HG03457 (cell line): Measurements from ENCODE around the gene RBKS.
"Not testable (repeated sequence)": the region's sequence is repeated elsewhere in the genome, so short reads cannot be mapped to it uniquely, and the experiment has no call there.

Experiments
- ATAC-seq: cut with Tn5 transposase; IDR thresholded peaks from one replicate; pipeline ENCODE4 v1.9.1; 2021; ENCODE audit warnings: moderate number of reproducible peaks; ENCODE audit not compliant: unreplicated experiment

Gene RBKS

DNA sequence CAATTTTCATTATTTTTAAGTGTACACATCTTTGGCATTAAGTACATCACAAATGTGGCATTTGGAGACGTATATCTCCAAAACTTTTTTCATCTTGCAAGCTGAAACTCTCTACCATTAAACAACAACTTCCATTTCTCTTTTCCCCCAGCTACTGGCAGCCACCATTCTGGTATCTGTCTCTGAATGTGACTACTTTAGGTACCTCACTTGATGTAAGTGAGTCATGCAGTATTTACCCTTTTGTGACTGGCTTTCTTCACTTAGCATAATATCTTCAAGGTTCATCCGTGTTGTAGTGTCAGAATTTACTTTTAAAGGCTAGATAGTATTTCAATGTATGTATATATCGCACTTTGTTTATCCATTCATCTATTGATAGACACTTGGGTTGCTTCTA is 17.4 kb upstream of the RBKS start:
- no peak for ATAC-seq

DNA sequence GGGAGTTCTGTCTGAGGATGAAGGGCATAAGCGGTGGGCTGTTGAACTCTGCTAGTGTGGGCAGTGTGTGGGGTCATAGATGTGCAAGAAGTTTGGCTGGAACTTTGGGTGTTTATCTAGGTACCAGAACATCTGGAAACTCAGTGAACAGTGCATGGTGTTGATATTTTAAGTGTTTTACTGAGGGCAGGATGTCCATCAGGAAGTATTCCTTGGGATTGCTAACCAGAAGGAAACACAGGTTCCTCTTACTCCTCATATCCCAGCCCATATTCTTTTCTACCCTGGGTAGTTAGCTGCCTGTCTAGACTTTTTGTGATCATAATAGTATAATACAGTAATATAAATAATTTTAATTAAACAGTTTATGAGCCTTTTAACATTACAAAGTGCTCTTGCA is 15.9 kb upstream of the RBKS start:
- no peak for ATAC-seq

DNA sequence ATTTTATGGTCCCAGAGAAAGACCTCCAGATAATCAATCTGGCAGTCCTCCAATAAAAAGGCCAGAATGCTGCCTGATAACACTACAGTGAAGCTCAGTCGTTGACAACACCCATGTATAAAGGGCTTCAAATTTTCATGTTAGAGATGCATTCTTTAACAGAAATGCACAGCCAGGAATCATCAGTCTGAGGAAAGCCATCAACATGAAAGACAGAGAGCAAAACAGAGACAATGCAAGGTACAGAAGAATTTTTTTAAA is 14.1 kb upstream of the RBKS start:
- no peak for ATAC-seq

DNA sequence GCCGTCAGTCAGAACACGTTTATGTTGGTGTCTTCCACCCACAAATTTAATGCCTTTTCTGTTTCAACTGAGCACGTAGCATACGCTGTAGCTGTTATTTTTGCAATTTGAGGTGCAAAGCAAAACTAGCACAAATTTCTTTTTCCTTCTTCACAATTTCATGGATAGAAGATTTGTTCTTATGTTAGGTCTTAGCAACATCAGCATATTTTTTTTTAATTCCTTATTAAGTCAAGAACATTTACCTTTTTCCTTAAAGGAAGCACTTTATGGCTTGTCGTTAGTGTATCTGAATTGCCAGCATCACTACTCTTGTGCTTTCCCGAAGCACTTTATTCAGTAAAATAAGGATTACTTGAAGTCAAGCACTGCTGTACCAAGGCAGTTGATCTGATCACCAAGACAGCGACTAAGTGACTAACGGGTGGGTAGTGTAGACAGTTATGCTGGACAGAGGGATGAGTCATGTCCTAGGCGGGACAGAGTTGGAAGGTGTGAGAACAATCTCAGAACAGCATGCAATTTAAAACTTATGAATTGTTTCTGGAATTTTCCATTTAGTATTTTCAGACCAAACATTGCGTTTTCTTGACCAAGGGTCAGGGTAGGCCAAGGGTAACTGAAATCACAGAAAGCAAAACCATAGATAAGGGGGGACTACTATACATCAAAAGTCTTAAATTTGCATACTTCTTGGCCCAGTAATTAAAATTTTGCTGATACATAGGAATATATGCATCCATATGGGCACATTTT is 13.6 kb upstream of the RBKS start:
- ATAC-seq = no peak

DNA sequence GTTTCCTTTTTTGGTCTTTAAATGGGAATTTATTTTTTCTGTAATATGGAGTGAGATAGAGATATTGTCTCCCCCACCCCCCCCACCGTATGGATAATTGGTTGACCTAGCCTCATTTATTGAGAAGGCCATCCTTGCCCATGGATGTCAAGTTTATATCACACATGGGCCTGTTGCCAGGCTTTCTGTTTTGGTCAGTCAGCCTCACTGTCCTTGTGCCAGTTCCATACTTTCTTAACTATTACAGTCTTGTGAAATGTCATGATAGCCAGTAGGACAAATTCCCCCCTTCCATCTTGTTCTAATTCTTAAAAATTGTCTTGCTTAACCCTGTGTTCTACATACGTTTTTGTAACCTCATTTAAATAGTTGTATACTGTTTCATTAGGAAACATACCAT is 12.8 kb upstream of the RBKS start:
- ATAC-seq = no peak

DNA sequence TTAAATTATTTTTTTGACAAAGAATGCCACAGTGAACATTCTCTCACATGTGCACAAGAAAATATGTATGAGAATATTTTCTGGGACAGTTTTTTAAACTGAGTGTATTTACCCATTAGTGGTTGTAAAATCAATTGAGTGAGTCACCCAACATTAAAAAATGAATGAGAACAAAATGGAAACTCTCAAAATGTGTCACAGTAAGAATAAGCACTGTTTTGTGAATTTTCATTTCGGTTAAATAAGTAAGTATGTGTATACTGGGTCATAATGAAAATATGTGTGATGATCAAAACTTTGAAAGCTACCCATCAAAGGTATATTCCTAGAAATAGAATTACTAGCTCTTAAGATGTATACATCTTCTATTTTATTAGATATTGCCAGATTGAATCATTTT is 11.9 kb upstream of the RBKS start:
- no peak for ATAC-seq

DNA sequence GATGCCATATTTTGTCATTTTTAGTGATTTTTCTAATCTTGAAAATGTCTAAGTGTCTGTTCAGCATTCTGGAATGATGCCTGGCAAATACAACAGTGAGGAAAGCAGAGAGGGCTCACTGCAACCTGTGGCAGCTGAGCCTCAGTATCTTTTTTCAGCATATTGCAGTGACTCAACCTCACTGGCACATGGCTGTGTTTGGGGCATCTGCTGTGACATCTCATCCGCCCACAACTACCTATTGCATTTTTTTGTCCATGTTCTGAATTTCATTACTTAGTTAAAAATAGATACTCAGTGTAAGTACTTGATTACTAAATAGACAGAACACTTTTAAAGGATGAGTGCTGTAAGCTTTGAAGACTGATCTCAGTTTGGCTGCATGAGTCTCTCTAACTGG is 11.0 kb upstream of the RBKS start:
- no peak for ATAC-seq

DNA sequence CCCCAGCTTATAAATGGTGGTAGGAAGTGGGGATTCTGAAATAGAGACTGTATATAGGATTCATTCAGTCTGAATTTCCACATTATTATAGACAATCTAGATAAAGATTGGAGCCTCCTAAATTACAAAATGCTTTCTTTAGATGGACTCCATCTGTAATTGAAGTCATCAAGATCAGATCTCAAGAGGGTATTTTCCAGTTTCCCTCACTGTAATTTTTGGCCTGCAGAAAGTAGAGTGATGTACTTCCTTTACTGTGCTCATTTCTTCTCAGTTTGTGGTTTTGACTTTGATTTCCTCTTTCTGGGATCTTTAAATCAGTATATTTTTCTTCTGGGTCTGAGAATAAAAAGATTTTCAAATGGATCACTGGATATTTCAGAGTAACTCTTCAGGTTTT is 7.5 kb upstream of the RBKS start:
- ATAC-seq = no peak

DNA sequence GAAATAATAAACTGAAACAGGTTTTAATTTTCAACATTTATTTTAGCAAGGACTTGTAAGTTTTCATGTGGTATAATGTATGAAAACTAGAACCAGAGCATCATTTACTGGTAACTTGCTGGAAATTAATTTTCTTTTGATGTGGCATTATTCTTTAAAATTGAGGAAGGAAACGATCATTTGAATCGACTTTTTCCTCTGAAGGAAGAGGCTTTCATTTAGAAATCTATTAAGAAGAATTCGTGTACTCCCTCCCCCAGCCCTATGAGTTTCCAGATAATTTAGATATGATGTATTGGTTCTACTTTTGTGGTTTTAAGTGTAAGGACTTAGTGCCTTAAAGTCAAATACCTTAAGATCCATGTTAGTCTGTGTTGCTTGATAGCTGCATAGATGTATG is 2.8 kb upstream of the RBKS start:
- ATAC-seq = no peak

DNA sequence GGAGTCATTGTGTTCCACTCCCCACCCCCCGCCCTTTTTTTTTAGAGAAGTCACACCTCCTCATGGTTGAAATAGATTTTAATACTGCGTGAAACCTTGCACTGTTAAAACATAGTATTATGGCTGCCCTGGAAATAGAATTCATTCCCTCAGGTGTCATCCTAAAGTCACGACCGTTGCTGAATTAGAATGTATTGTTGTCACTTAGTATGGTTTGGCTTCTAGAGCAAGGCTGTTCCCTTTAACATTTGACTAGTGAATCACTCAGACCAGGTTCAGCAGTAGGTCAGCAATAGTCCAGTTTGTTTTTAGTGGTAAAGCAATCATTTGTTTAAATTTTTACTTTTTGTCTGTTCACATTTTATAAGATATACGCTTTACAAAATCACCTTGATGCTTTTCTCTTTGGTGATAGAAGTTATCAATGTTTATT is 1.5 kb upstream of the RBKS start:
- no peak for ATAC-seq

DNA sequence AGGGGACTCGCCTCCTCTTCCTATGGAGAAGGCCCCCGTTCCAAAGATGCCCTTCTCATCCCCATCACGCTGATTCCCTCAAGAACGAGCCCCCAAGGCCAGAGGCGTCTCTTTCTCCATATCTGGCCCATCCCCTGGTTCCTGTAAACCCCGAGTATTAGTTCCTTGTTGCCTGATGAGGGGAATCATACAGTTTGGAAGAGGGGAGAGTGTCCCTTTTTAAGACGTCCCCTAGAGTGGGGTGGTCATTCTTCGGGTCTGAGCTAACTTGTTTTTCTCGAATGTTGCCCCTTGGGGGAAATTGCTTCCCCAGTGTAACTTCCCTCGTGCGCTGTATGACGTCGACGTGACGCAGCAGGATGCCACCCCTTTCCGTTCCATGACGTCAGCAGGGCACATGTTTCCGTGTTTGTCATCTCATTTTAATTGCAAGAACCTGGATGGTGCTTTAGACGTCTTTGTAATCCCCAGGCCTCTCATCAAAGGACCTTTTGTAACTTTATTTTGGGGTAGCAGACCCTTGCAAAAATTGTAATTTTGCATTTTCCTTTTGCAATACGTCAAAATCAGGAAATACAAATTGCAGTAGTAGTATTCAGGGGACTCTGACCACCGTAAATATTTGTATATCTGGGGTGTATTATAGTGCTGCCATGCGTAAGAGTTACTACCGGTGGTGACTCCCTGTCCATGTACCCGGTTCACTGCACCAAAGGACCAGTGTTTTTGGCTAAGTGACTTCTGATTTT is 911 bp upstream of the RBKS start:
- peak; percentile 18 for ATAC-seq

DNA sequence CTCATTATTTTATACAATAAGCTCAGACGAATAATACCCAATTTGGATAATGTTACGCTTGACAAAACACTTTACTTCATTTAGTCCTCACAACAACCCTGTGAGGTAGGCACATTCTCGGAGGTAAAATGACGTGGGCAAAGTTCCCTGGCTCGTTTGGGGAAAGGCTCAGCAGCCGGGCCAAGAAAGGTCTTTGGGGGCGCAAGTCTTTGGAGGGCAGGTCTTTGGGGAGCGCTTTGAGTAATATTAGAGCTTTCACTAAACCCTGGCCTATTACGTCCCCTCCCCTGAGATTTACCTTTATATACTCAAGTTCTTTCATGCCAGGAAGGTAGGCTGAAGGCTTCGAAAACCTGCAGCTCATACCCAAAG is 427 bp downstream of the RBKS start:
- no peak for ATAC-seq

DNA sequence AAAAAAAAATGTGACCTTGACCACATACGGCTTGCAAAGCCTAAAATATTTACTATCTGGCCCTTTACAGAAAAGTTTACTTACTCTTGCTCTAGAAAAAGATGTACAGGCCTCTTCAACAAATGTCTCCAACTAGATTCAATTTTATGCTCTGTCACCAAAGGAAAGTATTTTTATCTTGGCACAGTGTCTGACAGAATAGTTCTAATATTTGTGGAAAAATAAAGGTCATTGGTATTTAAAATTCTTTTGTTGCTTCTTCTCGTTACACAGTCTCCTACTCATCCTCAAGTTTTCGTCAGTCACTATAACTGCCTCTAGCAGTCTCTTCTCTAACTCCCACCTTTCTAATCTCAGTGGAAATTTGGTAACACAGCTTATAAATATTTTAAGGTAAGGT is 1.4 kb downstream of the RBKS start:
- no peak for ATAC-seq

DNA sequence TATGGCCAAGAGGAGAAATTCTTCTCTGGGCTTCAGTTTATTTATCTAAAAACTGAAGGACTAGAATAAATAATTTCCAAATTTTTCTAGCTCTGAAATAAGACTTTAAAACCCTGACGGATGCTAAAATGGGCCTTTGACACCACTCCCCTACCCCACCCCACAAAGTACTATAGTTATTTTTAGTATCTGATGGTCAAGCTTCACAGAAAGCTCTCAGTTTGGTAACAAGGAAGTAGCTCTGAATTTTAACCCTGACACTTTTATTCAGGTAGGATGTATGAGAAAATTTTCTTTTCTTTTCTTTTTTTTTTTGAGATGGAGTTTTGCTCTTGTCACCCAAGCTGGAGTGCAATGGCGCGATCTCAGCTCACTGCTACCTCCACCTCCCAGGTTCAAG is 2.4 kb downstream of the RBKS start:
- no peak for ATAC-seq

DNA sequence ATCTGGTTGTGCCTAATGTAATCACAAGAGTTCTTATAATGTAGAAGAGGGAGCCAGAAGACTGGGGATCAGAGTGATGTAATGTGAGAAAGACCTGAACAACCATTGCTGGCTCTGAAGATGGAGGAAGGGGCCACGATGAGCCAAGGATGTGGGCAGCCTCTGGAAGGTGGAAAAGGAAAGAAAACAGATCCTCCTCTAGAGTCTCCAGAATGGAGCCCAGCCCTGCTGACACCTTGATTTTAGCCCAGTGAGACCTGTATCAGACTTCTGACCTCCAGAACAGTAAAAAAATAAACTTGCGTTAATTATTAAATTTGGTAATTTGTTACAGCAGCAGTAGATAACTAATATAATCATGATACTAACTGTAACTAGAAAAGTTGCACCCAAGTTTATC is 3.1 kb downstream of the RBKS start:
- ATAC-seq = no peak

DNA sequence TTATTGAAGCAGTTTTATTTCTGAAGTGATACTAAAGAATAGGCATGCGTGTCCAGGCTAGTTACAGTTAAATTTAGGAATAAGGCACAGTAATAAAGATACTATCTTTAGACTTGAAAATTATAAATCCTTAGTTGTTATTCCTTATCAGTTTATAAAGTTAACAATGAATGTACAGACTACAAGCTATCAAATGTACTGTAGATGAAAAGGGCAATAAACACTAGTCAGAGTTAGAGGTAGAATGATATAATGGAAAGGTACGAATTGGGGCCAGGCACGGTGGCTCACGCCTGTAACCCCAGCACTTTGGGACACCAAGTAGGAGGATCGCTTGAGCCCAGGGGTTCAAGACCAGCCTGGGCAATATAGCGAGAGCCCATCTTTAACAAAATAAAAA is 3.9 kb downstream of the RBKS start:
- no peak for ATAC-seq

DNA sequence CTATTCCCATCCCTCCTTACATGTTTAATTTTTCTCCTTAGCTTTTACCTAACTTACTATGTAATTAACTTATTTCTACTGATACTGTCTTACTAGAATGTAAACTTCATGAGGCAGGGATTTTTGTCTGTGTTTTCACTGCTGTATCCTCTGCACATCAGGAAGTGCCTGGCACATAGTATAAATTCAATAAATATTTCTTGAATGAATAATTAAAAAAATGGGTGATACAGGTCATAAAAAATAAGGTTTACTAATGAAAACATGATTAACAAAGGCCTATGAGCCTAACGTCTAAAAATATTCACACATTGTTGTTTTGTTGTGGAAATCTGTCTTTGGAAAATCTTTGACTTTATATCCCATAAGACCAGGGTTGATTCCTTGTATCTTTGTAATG is 4.5 kb downstream of the RBKS start:
- ATAC-seq = no peak

DNA sequence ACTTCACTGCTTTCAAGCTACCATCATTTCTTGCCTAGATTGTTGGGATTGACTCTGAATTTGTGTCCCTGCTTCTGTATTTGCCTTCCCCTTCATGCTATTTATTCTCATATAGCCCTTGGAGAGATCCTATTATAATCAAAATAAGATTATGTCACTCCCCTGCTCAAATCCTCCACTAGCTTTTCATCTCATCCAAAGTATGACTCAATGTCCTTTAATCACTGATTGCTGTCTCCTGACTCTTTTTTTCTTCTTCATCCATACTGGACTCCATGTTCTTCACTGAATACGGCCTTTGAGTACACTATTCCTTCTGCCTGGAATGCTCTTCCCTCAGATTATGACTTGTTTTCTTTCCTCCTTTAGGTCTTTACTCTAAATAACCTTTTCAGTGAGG is 5.0 kb downstream of the RBKS start:
- no peak for ATAC-seq

DNA sequence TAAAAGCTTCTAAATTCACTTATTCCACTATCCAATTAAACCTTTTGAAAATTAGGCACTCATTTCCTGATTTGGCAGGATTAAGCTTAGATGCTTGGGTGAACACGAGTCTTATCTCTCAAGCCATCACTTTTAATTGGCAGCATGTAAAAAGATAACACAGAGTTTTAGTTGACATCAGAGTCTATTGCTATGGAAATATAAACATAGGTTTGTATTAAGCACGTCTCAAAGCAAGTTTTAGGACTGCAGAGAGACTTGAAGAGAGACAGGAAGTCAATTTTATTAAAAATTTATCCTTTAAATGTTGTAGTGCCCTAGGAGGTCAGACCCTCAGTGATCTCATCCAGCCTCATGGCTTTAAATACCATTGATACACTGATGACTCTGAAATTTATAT is 5.6 kb downstream of the RBKS start:
- no peak for ATAC-seq

DNA sequence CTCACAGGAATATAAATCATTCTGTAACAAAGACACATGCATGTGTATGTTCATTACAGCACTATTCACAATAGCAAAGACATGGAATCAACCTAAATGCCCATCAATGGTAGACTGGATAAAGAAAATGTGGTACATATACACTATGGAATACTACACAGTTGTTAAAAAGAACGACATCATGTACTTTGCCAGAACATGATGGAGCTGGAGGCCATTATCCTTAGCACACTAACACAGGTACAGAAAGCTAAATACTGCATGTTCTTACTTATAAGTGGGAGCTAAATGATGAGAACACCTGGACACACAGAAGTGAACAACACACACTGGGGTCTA is 7.6 kb downstream of the RBKS start:
- not testable (repeated sequence) for ATAC-seq

DNA sequence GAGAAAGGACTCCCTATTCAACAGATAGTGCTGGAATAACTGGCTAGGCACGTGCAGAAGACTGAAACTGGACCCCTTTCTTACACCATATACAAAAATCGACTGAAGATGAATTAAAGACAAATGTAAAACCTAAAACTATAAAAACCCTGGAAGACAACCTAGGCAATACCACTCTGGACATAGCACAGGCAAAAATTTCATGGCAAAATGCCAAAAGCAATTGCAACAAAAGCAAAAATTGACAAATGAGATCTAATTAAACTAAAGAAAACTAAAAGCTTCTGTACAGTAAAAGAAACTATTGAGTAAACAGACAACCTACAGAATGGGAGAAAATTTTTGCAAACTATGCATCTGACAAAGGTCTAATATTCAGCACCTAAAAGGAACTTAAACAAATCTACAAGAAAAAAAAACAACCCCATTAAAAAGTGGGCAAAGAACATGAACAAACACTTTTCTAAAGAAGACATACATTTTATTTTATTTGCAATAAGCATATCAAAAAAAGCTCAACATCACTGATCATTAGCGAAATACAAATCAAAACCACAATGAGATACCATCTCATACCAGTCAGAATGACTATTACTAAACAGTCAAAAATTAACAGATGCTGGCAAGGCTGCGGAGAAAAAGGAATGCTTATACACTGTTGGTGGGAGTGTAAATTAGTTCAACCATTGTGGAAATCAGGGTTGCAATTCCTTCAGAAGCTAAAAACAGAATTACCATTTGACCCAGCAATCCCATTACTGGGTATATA is 8.2 kb downstream of the RBKS start:
- not testable (repeated sequence) for ATAC-seq

DNA sequence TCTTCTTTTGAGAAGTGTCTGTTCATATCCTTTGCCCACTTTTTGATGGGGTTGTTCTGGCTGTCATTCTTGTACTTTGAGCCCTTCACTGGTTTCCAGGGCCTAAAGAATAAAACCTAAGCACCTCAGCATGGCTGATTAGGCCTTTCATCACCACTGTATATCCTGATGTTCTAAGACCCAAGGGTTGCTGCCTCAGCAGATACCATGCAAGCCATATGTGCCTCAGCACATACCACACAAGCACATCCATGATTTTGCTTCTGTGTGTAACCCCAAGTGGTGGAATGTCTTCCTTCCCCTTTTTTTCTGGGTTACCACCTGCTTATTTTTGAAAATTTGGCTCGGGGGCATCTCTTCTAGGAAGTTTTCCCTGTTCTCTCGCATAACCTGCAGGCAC is 11.4 kb downstream of the RBKS start:
- ATAC-seq = no peak
